Glutamatergic neuron (in vitro differentiated cells): Measurements from ENCODE around the gene ADGRD1. TPM values are rescaled to one million over a fixed set of nuclear protein-coding genes. Genes with fewer than 3 reads are reported as not detected.

ENCODE experiments used
- DNase-seq: peaks from one replicate; pipeline ENCODE4 v3.0.0; 2022
- H3K27ac Mint-ChIP-seq: one replicate; pipeline ENCODE4 v1.8.0; 2020; ENCODE audit warnings: mild to moderate bottlenecking, mixed read lengths, inconsistent platforms; ENCODE audit not compliant: unreplicated experiment
- H3K27me3 Mint-ChIP-seq: one replicate; pipeline ENCODE4 v1.8.0; 2020; ENCODE audit warnings: mild to moderate bottlenecking, moderate library complexity, mixed read lengths, inconsistent platforms; ENCODE audit not compliant: unreplicated experiment
- H3K36me3 Mint-ChIP-seq: one replicate; pipeline ENCODE4 v1.8.0; 2020; ENCODE audit warnings: mild to moderate bottlenecking, mixed read lengths, inconsistent platforms; ENCODE audit not compliant: unreplicated experiment
- H3K4me1 Mint-ChIP-seq: one replicate; pipeline ENCODE4 v1.8.0; 2020; ENCODE audit warnings: mild to moderate bottlenecking, low read depth, mixed read lengths, inconsistent platforms; ENCODE audit not compliant: unreplicated experiment
- H3K4me3 Mint-ChIP-seq: one replicate; pipeline ENCODE4 v1.8.0; 2020; ENCODE audit warnings: mild to moderate bottlenecking, mixed read lengths, inconsistent platforms; ENCODE audit not compliant: unreplicated experiment
- H3K9me3 Mint-ChIP-seq: one replicate; pipeline ENCODE4 v1.8.0; 2020; ENCODE audit warnings: mild to moderate bottlenecking, moderate library complexity, mixed read lengths, inconsistent platforms; ENCODE audit not compliant: unreplicated experiment
- total RNA-seq: library from RNA; stranded (reverse); fragmentation: NEBNext Ultra II Directional; extraction: Animal tissue kit (Norgen Biotek cat#: 25700); gene quantifications from one replicate; pipeline ENCODE4 v1.2.1, GENCODE V29; 2021; ENCODE audit not compliant: unreplicated experiment
- TF ChIP-seq, protein P1 (sequence below): fragments of 200-600 bp; sonication (generic); IDR thresholded peaks from one replicate; pipeline ENCODE4 v1.5.0; 2021; ENCODE audit not compliant: partially characterized antibody, unreplicated experiment

The ADGRD1 gene
- total RNA-seq, 1 donor from 2014 or later: 0.96 TPM

DNA sequence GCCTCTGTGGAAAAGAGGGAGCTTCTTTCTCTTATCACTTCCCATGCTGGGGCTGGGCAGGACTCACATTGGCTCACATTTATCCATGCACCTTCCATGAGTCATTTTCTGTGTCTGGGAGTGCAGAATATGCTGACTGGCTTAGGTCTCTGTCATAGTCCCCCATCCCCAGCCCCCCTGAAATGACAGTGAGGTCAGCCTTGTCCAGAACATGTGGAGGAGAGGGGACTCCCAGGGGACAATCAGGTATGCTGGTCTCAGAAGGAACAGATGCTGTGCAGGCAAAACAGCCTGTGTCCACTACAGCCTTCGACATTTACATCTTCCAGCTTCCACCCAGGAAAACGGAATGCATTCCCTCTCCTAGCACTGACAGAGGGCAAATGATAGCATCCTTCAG lies 35.0 kb downstream of the ADGRD1 start:
- TF ChIP-seq, protein P1, sequence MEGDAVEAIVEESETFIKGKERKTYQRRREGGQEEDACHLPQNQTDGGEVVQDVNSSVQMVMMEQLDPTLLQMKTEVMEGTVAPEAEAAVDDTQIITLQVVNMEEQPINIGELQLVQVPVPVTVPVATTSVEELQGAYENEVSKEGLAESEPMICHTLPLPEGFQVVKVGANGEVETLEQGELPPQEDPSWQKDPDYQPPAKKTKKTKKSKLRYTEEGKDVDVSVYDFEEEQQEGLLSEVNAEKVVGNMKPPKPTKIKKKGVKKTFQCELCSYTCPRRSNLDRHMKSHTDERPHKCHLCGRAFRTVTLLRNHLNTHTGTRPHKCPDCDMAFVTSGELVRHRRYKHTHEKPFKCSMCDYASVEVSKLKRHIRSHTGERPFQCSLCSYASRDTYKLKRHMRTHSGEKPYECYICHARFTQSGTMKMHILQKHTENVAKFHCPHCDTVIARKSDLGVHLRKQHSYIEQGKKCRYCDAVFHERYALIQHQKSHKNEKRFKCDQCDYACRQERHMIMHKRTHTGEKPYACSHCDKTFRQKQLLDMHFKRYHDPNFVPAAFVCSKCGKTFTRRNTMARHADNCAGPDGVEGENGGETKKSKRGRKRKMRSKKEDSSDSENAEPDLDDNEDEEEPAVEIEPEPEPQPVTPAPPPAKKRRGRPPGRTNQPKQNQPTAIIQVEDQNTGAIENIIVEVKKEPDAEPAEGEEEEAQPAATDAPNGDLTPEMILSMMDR: no peak
- peak; percentile 79 for DNase-seq
- H3K36me3 Mint-ChIP-seq: no peaks in the 10 kb centered on the region
- H3K27ac Mint-ChIP-seq: peak overlapping the region; percentile 98
- H3K4me1 Mint-ChIP-seq: peaks cover 40% of the 10 kb centered on the region
- H3K27me3 Mint-ChIP-seq: peaks cover 2% of the 10 kb centered on the region
- peaks cover 9% of the 10 kb centered on the region for H3K9me3 Mint-ChIP-seq
- H3K4me3 Mint-ChIP-seq: peak overlapping the region; percentile 53

DNA sequence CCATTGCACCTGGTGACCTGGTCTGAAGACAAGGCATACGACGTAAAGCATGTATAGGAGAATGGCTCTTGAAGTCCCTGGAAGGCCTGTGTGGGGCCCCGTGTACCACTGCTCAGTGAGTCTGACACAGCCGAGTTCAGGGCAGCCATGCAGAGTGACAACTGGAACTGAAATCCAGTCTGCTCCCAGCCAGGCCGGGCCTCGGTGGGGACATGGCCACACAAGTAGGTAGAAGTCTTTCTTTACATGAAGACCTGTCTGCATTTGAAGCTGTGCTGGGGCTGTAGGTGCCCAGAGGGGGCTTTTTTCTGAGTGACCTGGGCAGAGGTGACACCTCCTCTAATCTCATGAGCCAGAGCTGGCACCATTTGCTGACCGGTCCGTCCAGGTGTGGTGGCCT lies 35.7 kb downstream of the ADGRD1 start:
- Mint-ChIP-seq H3K4me3 (no peak overlapping the region), H3K27ac (peak overlapping the region; percentile 98), H3K36me3 (no peaks in the 10 kb centered on the region), H3K27me3 (peaks cover 2% of the 10 kb centered on the region), H3K9me3 (peaks cover 9% of the 10 kb centered on the region), H3K4me1 (peaks cover 40% of the 10 kb centered on the region)
- TF ChIP-seq, protein P1: no peak
- no peak for DNase-seq

DNA sequence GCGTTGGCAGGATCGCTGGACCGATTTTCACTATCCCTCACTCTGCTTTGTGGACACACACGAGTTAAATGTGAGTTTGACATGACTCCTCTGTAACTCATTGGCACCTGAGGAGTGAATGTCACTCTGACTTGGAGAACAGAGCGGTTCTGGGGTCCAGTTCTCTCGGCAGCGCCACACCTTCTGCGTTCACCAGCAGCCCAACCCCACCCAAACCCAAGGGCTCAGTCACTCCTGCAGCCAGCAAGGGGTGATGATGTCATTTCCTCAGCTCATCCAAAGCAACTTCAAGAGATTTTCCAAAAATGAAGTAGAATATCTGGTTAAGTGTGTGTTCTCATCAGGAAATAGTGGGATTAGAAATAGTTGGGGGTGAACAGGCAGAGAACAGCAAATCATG lies 36.3 kb downstream of the ADGRD1 start:
- no peak for DNase-seq
- H3K4me1 Mint-ChIP-seq: peaks cover 40% of the 10 kb centered on the region
- no peaks in the 10 kb centered on the region for H3K36me3 Mint-ChIP-seq
- H3K27me3 Mint-ChIP-seq: peaks cover 2% of the 10 kb centered on the region
- H3K9me3 Mint-ChIP-seq: peaks cover 9% of the 10 kb centered on the region
- TF ChIP-seq, protein P1: no peak
- peak overlapping the region; percentile 98 for H3K27ac Mint-ChIP-seq
- no peak overlapping the region for H3K4me3 Mint-ChIP-seq

DNA sequence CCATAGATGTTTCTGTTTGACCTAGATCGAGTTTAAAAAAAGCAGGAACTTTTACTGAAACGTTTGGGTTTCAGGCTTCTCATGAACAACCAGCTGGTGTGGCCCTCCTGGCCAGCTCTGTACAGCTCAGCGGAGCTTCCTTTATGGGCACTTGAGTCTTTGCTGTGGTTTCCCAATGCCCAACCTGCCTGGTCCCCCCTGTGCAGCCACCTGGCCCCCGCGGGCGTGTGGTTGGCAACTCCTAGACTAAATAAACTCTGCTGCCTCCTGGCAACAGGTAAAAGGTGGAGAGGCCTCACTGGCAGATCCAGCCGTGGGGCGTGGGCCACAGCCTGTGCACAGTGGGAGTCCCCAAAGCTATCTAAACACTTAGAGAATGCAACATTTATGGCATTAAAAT lies 38.7 kb downstream of the ADGRD1 start:
- no peak overlapping the region for H3K4me3 Mint-ChIP-seq
- H3K9me3 Mint-ChIP-seq: peaks cover 9% of the 10 kb centered on the region
- H3K4me1 Mint-ChIP-seq: peaks cover 36% of the 10 kb centered on the region
- no peaks in the 10 kb centered on the region for H3K36me3 Mint-ChIP-seq
- DNase-seq: no peak
- H3K27ac Mint-ChIP-seq: no peak overlapping the region
- peaks cover 2% of the 10 kb centered on the region for H3K27me3 Mint-ChIP-seq
- TF ChIP-seq, protein P1: no peak

DNA sequence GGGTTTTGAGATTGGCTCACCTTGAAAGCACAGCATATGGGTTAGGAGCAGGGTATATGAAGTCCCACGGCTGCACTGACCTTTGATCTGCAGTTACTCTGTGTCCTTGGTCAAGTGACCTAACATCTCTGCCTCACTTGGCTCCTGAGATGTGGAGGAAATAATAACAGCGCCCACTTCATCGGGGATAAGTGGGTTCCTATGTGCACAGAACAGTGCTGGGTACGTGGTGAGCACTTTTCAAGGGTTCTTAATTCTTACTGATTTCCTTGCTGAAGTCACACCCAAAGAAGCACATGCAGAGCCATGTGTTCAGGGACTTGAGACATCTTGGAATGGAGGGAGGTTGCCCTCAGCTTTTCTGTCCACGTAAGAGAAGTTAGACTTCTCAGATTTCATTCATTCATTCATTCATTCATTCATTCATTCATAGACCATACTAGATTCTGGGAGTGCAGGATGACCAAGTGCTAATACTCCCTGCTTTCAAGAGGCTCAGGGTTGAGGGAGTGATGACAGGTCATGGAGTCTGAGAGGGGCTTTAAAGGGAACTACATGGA lies 39.4 kb downstream of the ADGRD1 start:
- H3K4me3 Mint-ChIP-seq: no peak overlapping the region
- peaks cover 7% of the 10 kb centered on the region for H3K9me3 Mint-ChIP-seq
- DNase-seq: no peak
- H3K36me3 Mint-ChIP-seq: no peaks in the 10 kb centered on the region
- H3K27ac Mint-ChIP-seq: peak overlapping the region; percentile 64
- TF ChIP-seq, protein P1: no peak
- peaks cover 2% of the 10 kb centered on the region for H3K27me3 Mint-ChIP-seq
- H3K4me1 Mint-ChIP-seq: peaks cover 29% of the 10 kb centered on the region
